ENCODE measurements around the gene TMPRSS11A. TPM values are rescaled to one million over a fixed set of nuclear protein-coding genes. Genes with fewer than 3 reads are reported as not detected.

TMPRSS11A gene
- total RNA-seq (2014; rRNA removed; shearing (Covaris generic)) = not detected in 2 replicates

- no peak for DNase-seq (ENCODE audit: low read depth)
Observed at GRCh38 chr4:67963356-67963755, at the start of gene TMPRSS11A. TSS of gene TMPRSS11A (minus strand) at chr4:67963493. CDS start at chr4:67963393, 100 bp downstream.

- DNase-seq (ENCODE audit: low read depth) = no peak
Observed at GRCh38 chr4:68011684-68012083, 48.4 kb upstream of the TMPRSS11A start.

GRCh38 chr4:68002906-68003305 is 39.6 kb upstream of the TMPRSS11A start:
- no peak for DNase-seq (ENCODE audit: low read depth)

GRCh38 chr4:67996127-67996526 is 32.8 kb upstream of the TMPRSS11A start:
- no peak for DNase-seq (ENCODE audit: low read depth)

- DNase-seq (ENCODE audit: low read depth) = no peak
Observed at GRCh38 chr4:67988991-67989390, 25.7 kb upstream of the TMPRSS11A start.

GRCh38 chr4:67983333-67983732 is 20.0 kb upstream of the TMPRSS11A start:
- DNase-seq (ENCODE audit: low read depth) = no peak

- no peak for DNase-seq (ENCODE audit: low read depth)
Observed at GRCh38 chr4:67980512-67980911, 17.2 kb upstream of the TMPRSS11A start.

- no peak for DNase-seq (ENCODE audit: low read depth)
Observed at GRCh38 chr4:67973608-67974007, 10.3 kb upstream of the TMPRSS11A start.

- DNase-seq (ENCODE audit: low read depth) = no peak
Observed at GRCh38 chr4:67954890-67955289, 8.4 kb downstream of the TMPRSS11A start.

GRCh38 chr4:67941074-67941473 is 22.2 kb downstream of the TMPRSS11A start:
- DNase-seq (ENCODE audit: low read depth) = no peak

GRCh38 chr4:67940506-67940905 is 22.8 kb downstream of the TMPRSS11A start:
- no peak for DNase-seq (ENCODE audit: low read depth)

- no peak for DNase-seq (ENCODE audit: low read depth)
Observed at GRCh38 chr4:67939195-67939594, 24.1 kb downstream of the TMPRSS11A start.

GRCh38 chr4:67935888-67936287 is 27.4 kb downstream of the TMPRSS11A start:
- DNase-seq (ENCODE audit: low read depth) = no peak

GRCh38 chr4:67934628-67935027 is 28.7 kb downstream of the TMPRSS11A start:
- no peak for DNase-seq (ENCODE audit: low read depth)

- no peak for DNase-seq (ENCODE audit: low read depth)
Observed at GRCh38 chr4:67933755-67934154, 29.5 kb downstream of the TMPRSS11A start.

- no peak for DNase-seq (ENCODE audit: low read depth)
Observed at GRCh38 chr4:67933038-67933437, 30.3 kb downstream of the TMPRSS11A start.

- no peak for DNase-seq (ENCODE audit: low read depth)
Observed at GRCh38 chr4:67931256-67931655, 32.0 kb downstream of the TMPRSS11A start.

- peak; percentile 4 for DNase-seq (ENCODE audit: low read depth)
Observed at GRCh38 chr4:67929426-67929825, 33.9 kb downstream of the TMPRSS11A start.

- DNase-seq (ENCODE audit: low read depth) = no peak
Observed at GRCh38 chr4:67928546-67928945, 34.7 kb downstream of the TMPRSS11A start.

GRCh38 chr4:67927251-67927650 is 36.0 kb downstream of the TMPRSS11A start:
- DNase-seq (ENCODE audit: low read depth) = no peak

- DNase-seq (ENCODE audit: low read depth) = no peak
Observed at GRCh38 chr4:67926485-67926884, 36.8 kb downstream of the TMPRSS11A start.

- no peak for DNase-seq (ENCODE audit: low read depth)
Observed at GRCh38 chr4:67922697-67923096, 40.6 kb downstream of the TMPRSS11A start.

- DNase-seq (ENCODE audit: low read depth) = no peak
Observed at GRCh38 chr4:67918428-67918827, 44.9 kb downstream of the TMPRSS11A start.

GRCh38 chr4:67915400-67915966 is 47.8 kb downstream of the TMPRSS11A start:
- no peak for DNase-seq (ENCODE audit: low read depth)

Data from Daoy (cell line).